NCI-H1417 treated with DMSO at 0.1 percent for 48 hours (cell line): ENCODE data around the gene SHISA5.
"Not testable (repeated sequence)": the region's sequence is repeated elsewhere in the genome, so short reads cannot be mapped to it uniquely, and the experiment has no call there.

ENCODE experiments used
- DNase-seq: peaks from one replicate; lab custom pipeline; 2025; lab: John Stamatoyannopoulos, UW

SHISA5 gene

GRCh38 chr3:48476426-48477053 lies 27.4 kb downstream of the SHISA5 start:
- DNase-seq: no peak

- DNase-seq: no peak
Measured at GRCh38 chr3:48475188-48475587, 28.8 kb downstream of the SHISA5 start.

GRCh38 chr3:48474619-48475018 lies 29.4 kb downstream of the SHISA5 start:
- DNase-seq: no peak

GRCh38 chr3:48474031-48474430 lies 29.9 kb downstream of the SHISA5 start:
- DNase-seq: not testable (repeated sequence)

GRCh38 chr3:48473617-48473952 lies 30.4 kb downstream of the SHISA5 start:
- DNase-seq: no peak

DNA sequence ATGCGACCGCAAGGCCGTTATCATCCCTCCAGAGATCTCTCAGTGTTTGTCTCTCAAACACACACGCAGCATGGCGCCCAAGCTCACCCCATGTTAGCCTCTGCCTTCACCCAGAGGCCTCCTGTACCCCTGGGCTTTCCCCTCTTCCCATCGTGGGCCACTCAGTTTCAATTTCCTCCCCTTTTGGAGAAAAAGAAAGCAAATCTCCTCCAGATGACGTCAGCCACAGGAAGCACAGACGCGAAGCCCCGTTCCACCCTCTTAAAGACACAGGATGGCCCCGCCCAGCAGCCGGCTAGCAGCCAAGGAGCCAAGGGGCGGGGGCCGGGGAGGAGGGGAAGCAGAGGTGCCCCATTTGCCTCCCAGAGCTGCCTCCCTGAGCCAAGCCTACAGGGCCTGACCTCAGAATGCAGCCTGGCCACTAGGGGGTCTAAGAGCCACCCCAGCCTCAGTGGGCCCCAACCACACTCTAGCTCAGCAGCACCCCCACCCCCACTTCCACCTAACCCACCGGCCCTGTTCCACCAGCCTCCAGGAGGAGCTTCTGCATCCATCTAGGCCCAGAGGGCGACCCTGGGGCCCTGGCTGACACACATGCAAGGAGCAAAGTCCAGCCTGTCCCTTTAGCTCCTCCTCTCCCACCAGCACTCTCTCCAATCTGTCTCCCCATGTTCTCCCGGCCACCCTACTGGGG lies 30.9 kb downstream of the SHISA5 start:
- DNase-seq: no peak

GRCh38 chr3:48472673-48472922 lies 31.4 kb downstream of the SHISA5 start:
- no peak for DNase-seq

GRCh38 chr3:48470286-48470685 lies 33.7 kb downstream of the SHISA5 start:
- DNase-seq: no peak

- DNase-seq: no peak
Measured at GRCh38 chr3:48469046-48469915, 34.7 kb downstream of the SHISA5 start.

DNA sequence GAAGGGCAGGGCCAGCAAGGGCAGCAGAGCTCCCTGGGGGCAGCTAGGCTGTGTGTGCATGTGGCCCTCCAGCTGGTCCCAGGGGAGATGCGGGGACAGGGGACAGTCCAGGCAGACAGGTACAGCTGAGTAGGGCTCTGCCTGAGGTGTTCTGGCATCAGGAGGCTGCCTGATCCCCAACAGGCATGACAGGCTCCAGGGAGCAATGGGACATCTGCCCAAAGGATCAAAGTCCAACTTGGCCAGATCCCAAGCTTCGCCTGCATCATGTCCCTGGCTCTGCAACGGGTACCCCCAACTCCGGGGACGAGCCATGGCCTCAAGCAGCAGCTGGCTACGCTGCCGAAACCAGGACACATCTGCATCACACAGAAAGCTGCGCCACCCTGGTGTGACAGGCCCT lies 35.6 kb downstream of the SHISA5 start:
- DNase-seq: no peak

DNA sequence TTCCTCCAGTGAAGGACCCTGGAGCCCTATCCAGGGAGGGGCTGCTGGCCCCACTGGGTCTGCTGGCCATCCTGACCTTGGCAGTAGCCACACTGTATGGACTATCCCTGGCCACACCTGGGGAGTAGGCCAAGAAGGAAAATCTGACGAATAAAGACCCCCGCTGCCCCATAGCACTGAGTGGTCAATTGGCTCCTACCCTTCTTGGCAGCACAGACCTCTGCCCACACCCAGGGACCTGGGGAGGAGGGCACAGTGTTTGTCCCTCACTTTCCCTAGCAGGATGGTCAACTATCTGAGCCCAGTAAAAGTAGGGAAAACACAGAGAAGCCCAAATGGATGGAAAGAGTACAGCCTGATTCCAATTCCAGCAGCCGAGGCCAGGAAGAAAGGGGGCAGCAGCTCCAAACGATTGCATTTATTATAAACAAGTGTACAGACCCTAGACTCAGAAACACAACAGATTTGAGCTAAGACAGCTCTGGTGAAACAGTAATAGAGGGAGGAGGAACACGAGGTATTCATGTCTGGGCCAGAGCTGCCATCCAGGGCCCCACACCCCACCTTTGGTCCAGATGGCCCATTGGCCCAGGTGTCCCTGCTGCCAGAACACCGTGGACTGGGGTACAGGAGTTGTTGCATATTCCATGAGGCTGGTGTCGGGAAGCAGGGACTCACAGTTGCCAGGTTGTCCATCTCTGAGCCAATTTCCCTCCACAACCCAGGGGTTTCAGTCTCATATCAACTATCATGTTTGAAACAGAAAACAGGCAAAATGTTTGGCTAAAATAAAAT lies 36.3 kb downstream of the SHISA5 start:
- no peak for DNase-seq

DNA sequence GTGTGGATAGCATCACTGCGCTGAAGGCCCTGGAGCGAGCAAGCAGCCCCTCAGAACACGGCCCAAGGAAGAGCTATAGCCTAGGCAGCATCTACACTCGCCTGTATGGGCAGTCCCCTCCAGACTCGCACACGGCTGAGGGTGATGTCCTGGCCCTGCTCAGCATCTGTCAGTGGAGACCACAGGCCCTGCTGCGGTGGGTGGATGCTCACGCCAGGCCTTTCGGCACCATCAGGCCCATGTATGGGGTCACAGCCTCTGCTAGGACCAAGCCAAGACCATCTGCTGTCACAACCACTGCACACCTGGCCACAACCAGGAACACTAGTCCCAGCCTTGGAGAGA lies 36.9 kb downstream of the SHISA5 start:
- DNase-seq: no peak

GRCh38 chr3:48466386-48467109 lies 37.4 kb downstream of the SHISA5 start:
- no peak for DNase-seq

DNA sequence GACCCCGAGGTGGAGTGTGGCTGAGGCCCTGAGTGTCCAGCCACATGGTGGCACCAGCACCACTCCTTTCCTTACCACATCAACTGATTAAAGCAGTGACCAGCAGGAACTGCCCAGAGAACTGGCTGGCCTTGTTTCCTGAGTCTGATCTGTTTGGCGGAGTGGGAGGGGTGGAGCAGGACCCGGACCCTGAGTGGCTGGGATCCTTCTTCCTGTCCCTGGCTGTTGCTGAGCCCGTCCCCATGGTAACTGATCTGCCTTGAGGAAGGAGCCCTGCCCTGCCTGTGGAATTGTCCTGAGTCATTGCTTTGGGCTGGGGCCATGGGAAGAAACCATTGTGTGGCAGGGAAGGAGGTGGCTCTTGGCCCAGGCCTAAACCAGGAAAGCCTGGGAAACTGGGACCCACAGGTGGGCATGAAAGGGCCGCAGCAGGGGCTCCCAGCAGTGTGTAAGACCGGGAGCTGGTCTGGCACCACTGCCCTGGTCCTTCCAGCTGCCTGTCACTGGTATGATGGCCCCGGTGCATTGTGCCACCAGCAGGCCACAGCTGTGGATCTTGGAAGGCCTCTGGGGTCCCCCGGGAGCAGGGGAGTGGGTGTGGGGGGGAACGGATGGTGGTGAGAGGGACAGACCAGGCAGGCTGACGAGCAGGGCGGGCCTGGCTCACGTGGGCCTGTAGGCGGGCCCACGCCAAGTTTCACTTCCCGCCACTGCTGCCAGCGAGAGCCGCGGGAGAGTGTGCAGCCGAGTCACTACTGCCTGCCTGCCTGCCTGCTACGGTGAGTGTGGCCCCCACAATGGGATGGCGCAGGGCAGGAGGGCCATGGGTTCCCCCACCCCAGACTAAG lies 38.2 kb downstream of the SHISA5 start:
- DNase-seq: peak; percentile 34

DNA sequence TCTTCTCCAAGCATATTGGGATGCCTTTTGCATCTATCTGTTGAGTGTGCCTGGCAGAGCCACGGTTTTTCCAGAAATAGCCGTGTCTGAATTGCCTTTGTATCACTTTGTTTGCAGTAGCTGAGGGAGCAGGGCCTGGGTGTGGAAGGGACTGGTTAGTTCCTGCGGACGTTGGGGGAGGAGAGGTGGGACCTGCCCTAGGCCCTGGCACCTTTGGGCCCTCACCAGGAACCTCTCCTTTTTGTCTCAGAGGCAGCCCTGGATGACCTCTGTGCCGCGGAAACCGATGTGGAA lies 38.8 kb downstream of the SHISA5 start:
- DNase-seq: no peak

DNA sequence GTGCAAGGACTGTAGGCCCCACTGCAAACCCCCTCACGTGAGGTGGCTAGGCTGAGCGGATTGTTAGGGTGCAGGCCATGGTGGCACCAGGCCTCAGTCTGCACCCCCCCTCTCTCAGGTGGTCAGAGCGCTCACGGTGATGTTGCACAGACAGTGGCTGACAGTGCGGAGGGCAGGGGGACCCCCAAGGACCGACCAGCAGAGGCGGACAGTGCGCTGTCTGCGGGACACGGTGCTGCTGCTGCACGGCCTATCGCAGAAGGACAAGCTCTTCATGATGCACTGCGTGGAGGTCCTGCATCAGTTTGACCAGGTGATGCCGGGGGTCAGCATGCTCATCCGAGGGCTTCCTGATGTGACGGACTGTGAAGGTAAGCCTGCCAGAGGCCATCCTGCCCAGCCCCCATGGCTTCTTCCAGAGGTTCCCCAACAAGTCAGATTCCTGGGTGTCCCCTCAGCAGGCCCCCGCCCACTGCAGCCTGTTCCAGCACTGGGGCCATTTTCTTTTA lies 39.2 kb downstream of the SHISA5 start:
- DNase-seq: no peak

DNA sequence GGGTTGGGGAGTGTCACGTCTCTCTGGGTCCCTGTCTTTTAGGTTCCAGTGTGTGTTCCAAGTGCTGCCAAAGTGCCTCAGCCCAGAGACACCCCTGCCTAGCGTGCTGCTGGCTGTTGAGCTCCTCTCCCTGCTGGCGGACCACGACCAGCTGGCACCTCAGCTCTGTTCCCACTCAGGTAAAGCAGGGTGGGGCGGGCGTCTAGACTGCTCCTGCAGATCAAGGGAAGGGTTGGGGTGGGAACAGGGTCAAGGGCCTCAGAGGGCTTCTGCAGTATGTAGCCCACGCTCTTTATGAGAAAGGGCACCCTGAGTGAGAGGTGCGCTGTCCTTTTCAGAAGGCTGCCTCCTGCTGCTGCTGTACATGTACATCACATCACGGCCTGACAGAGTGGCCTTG lies 40.3 kb downstream of the SHISA5 start:
- no peak for DNase-seq

GRCh38 chr3:48461767-48462166 lies 42.2 kb downstream of the SHISA5 start:
- not testable (repeated sequence) for DNase-seq

DNA sequence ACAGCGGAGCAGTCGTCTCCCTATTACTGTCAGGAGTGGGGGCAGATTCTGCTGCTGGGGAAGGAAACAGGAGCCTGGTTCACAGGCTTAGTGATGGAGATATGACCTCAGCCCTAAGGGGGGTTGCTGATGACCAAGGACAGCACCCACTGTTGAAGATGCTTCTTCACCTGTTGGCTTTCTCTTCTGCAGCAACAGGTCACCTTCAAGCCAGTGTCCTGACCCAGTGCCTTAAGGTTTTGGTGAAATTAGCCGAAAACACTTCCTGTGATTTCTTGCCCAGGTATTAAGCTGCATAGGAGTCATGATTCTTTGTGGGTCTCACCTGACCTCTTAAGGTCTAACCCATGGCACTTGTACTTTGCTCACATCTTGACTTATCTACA lies 43.5 kb downstream of the SHISA5 start:
- no peak for DNase-seq

DNA sequence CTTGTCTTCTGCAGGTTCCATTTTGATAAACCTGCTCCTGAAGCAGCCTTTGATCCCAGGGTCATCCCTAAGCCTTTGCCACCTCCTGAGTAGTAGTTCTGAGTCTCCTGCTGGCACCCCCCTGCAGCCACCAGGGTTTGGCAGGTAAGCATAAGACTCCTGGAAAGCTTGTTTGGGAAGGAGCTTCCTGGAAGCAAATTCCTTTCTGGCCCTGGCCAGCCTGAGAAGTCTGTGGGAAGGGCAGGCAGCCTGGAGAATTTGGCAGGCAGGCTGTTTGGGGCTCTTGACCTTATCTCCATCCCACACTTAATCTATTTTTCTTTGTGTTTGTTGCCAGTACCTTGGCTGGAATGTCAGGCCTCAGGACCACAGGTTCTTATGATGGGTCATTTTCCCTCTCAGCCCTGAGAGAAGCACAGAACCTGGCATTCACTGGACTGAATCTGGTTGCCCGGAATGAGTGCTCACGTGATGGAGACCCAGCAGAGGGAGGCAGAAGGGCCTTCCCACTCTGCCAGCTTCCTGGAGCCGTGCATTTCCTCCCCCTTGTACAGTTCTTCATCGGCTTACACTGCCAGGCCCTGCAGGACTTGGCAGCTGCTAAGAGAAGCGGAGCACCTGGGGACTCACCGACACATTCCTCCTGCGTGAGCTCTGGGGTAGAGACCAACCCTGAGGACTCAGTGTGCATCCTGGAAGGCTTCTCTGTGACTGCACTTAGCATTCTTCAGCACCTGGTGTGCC lies 44.0 kb downstream of the SHISA5 start:
- no peak for DNase-seq
